HG02885 (cell line): ENCODE measurements around the gene TTLL10.
A peak's percentile ranks its signal among the peaks of the same experiment; 100 is the strongest.
"Not testable (repeated sequence)": the region's sequence is repeated elsewhere in the genome, so short reads cannot be mapped to it uniquely, and the experiment has no call there.

Experiments
- ATAC-seq: cut with Tn5 transposase; IDR thresholded peaks from one replicate; pipeline ENCODE4 v1.9.1; 2021; ENCODE audit warnings: mild to moderate bottlenecking; ENCODE audit not compliant: unreplicated experiment, poor library complexity

Gene TTLL10

DNA sequence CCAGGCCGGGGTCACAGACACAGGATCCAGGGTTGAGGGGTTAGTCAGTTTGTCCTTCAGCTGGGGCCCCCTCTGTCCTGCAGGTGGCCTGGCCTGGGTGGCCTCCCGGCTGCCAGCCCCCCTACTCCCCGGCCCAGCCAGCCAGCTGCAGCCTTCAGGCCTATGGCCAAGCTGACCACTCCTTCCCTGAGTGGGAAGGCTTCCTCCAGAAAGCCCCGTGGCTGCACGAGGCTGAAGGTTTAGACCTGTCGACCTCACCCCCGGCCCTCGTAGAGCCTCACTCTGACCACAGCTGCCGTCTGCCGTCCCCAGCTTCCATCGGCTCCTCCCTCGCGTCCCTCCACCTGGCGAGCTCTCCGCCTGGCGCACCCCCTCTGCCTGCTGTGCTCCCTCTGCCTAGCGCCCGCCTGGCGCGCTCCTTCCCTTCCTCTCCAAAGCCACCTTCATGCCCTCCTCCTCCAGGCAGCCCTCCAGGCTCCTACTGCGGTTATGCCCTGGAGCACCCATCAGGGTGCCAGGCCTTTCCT lies 9.6 kb downstream of the TTLL10 start:
- ATAC-seq, result no peak

DNA sequence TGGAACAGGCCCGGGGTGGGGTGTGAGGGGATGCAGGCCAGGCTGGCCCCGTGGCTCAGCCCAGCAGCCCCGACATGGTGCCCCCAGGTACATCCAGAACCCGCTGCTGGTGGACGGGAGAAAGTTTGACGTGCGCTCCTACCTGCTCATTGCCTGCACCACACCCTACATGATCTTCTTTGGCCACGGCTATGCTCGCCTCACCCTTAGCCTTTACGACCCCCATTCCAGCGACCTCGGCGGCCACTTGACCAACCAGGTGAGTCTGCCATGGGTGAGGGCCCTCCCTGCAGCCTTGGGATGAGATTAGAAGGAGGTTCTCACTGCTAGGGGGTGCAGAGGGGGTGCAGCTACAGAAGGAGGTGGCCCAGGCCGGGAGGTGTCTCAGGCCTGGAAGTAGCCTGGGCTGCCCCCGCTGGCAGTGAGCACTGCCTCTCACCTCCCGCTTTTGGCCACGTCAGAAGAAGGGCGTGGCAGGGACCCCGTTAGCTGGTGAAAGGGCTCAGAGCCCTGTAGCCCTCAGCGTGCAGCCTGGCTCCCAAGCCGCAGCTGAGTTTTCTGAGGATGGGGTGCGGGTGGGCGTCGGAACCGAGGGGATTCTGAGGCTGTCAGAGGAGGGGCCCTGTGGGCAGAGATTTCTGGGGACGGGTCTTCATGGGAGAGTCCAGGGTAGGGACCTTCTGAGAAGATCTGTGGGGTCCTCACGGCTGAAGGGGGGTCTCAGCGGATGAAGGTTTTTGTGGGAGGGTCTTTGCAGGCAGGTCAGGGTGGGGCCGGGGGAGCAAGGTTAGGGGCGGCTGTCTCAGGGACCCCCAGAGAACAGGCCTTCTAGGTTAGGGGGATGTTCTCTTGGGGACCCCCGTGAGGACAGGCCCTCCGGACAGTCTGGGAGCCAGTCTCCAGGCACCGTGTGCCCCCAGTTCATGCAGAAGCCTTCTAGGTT lies 10.4 kb downstream of the TTLL10 start:
- ATAC-seq, result no peak

DNA sequence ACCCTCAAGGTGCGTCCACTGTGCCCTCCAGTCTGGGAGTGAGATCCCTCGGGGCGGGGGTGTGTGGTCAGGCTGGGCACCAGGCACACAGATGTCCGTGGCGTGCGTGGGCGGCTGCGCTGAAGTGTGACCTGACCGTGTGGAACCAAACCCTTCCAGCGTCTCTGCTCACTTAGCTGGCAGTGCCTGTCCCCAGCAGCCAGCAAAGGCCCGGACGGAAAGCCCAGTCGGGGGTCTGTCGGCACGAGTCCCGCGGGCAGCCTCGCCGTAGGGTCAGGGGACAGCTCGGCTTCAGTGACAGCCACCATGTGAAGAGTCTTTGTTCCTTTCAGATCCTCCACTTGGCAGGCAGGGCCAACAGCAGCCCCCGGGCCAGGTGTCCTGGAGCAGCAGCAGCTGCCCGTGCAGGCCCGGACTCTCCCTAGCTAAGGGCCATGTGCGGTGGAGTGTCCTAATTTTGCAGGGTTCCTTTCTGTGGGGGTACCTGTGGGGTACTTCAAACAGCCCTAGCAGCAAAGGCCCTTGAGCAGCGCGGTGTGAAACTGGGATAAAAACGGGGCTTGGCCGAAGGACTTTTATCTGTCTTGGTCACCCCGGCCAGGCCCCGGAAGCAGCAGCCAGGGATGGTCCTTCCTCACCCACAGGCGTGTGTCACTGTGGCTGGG lies 11.6 kb downstream of the TTLL10 start:
- ATAC-seq, result no peak

DNA sequence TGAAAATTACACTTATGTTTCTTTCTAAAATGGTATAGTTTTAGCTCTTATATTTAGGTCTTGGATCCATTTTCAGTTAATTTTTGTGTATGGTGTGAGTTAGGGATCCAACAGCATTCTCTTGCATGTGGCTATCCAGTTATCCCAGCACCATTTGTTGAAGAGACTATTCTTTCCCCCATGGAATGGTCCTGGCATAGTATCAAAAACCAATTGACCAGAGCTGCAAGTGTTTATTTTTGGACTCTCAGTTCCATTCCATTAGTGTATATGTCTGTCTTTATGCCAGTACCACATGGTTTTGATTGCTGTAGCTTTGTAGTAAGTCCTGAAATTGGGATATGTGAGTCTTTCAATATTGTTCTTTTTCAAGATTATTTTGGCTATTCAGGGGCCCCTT lies 14.3 kb downstream of the TTLL10 start:
- ATAC-seq, result no peak

DNA sequence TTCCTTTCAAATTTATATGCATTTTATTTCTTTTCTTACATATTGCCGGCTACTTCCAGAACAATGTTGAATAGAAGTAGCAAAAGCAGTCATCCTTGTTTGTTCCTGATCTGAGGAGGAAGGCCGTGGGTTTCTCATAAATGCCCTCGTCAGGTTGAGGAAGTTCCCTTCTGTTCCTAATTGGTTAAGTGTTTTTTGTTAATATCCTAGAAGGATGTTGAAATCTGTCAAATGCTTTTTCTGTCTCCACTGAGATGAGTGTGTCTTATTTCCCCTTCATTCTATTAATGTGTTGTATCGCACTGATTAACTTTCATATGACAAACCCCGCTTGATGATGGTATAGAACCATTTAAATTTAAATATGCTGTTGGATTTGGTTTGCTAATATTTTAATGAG lies 15.4 kb downstream of the TTLL10 start:
- no peak for ATAC-seq

DNA sequence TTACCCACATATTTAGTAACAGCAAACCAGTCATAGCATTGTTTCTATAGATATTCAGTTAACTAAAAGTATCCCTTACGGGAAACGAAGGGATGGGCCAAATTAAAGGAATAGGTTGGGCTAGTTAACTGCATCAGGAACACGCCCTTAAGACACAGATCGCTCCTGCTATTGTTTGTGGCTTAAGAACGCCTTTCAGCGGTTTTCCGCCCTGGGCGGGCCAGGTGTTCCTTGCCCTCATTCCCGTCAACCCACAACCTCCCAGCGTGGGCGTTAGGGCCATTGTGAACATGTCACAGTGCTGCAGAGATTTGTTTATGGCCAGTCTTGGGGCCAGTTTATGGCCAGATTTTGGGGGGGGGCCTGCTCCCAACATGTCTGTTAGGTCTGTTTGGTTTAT lies 18.1 kb downstream of the TTLL10 start:
- no peak for ATAC-seq

DNA sequence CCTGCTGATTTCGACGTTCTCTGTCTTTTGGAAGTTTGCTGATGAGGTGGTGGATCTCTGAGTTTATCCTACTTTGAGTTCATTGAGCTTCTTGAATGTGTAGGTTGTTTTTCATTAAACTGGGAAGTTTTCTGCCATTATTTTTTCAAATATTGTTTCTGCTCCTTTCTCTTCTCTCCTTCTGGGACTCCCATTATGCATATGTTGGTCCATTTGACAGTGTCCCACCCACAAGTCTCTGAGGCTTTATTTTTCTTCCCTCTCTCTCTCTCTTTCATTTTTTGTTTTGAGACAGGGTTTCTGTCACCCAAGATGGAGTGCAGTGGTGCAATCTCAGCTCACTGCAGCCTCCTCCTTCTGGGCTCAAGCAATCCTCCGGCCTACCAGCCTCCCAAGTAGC lies 21.0 kb downstream of the TTLL10 start:
- no peak for ATAC-seq

DNA sequence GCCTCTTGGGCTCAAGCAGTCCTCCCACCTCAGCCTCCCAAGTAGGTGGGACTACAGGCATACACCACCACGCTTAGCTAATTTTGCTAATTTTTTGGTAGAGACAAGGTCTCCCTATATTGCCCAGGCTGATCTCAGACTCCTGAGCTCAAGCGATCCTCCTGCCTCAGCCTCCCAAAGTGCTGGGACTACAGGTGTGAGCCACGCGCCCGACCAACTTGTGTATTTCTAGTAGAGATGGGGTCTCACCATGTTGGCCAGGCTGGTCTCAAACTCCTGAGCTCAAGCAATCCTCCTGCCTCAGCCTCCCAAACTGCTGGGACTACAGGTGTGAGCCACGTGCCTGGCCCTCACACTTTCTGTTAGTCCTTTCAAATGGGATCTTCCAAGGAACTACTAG lies 22.0 kb downstream of the TTLL10 start:
- ATAC-seq, result not testable (repeated sequence)

DNA sequence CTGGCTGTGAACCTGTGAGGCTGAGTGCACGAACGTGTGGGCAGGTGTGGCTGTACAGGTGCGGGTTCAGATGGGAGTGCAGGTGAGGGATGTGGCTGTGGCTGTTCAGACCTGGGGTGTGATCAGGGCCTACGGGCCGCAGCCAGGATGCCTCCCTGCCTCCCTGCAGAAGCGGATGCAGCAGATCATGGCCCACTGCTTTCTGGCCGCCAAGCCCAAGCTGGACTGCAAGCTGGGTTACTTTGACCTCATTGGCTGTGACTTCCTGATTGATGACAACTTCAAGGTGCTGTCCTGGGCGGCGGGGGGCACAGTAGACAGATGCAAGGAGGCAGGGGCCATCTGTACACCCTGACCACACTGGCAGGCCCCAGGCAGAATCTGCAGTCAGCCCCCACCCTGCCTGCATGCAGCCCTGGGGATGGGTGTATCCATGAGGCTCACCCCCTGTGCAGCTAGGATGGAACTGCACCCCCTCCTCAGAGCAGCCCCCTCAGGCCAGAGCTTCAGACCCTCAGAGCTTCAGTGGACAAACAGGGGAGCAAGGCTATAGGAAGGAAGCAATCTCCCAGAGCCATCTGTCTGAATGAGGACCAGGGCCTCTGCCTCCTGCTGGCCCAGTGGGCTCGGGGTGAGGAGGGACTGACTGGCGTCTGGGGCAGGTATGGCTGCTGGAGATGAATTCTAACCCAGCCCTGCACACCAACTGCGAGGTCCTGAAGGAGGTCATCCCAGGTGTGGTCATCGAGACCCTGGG lies 22.9 kb downstream of the TTLL10 start:
- no peak for ATAC-seq

DNA sequence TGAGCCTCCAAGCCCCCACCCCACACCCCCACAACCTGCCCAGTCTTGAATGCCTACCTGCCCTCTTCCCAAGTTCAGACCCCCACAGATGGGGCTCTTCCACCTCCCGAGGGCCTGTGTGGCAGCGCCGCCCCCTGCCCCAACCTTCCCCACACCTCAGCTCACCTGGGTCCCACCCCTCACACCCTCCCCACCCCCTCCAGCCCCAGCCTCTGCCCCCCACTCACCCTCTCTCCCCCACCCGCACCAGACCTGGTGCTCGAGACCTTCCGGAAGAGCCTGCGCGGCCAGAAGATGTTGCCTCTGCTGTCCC lies 23.5 kb downstream of the TTLL10 start:
- ATAC-seq, result no peak

DNA sequence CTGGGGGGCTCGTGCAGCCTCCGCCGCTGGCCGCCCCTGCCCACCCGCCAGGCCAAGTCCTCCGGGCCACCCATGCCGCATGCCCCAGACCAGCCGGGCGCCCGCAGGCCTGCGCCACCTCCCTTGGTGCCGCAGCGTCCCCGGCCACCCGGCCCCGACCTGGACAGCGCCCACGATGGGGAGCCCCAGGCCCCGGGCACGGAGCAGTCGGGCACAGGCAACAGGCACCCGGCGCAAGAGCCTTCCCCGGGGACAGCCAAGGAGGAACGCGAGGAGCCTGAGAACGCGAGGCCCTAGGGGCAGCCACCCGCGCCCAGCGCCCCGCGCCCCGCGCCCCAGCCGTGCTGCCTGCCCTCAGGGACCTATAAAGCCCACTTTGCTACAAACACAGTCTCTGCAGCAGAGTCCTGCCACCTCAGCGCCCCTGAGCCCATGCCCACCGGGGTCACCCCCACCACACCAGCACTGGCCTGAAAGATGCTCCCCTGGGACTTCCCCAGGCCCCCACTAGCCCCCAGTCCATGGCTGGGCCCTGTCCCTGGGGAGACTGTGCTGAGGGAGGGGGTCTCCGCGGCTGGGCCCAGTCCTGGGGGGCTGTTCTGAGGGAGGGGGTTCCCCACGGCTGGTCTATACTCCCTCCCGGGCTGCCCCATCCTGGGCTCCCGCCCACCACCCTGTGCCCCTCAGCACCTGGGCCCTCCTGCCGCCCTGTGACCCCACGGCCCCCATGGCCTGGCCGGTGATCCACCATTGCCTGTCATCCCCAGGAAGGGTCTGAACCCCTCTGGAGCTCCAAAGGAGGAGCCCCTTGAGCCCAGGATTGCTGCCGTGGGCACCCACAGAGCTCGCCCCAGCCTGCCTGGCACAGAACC lies 24.1 kb downstream of the TTLL10 start:
- ATAC-seq, result no peak

DNA sequence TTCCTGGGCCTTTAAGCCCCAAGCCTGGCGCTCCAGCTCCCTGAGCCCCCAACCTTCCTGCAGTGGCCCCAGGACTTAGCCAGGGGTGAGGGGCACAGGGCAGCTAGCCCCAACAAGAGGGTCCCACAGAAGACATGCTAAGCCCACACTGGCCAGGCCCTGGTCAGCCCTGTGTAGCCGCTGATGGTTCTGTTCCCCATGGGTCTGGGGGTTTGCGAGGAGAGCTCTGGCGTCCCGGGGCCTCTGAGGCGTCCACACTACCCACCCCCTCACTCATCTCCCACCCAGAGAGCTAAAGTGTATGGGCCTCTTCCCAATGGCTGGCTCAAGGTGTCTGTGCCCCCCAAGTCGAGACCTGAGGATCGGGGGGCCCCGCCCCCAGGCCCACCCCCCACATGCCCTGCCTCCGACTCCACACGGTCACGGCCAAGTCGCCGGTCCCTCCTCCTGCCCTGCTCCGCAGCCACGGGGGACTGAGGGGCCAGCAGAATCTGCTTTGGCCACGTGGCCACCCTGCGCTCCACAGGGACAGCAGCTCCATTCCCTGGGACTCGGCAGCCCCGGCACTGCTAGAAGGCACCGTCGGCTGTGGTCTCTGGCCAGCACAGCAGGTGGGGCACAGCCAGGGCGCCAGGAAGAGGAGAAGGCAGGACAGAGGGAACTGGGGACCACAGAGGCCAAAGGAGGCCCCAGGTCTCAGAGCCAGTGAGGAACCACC lies 24.9 kb downstream of the TTLL10 start:
- no peak for ATAC-seq

DNA sequence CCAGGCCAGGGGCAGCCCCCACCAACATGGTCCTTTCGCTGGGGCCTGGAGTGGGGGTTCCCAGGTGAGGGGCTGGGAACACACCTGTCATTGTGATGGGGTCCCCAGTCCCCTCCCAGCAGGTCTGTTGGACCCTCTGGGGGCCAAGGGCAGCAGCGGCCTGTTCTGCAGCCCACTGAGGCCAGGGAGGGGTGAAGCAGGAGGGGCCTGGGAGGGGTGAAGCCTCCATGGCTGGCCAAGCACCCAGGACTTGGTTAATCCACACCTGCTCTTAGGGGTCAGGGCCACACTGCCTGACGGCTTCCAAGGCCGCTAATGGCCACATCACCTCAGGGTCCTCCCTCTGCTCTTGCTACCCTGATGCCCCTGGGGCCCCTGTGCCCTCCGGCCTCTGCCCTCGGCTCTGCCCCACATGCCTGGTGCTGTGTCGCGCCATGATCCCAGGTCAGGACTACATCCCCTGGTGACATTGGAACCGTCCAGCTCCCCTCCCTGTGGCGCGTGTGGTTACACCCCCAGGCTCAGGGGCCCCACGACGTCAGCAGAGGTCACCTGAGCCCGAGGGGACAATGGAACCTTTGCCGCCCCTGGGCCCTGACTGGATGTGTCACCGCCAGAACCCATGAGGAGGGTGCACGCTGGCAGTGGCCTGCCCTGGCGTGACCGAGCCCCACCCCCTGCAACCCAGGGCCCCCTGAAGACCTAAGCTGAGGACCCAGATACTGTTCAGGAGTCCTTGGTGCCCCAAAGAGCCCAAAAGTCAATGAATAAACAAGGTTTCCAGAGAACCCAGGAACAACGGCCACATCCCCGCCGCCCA lies 25.7 kb downstream of the TTLL10 start:
- no peak for ATAC-seq

DNA sequence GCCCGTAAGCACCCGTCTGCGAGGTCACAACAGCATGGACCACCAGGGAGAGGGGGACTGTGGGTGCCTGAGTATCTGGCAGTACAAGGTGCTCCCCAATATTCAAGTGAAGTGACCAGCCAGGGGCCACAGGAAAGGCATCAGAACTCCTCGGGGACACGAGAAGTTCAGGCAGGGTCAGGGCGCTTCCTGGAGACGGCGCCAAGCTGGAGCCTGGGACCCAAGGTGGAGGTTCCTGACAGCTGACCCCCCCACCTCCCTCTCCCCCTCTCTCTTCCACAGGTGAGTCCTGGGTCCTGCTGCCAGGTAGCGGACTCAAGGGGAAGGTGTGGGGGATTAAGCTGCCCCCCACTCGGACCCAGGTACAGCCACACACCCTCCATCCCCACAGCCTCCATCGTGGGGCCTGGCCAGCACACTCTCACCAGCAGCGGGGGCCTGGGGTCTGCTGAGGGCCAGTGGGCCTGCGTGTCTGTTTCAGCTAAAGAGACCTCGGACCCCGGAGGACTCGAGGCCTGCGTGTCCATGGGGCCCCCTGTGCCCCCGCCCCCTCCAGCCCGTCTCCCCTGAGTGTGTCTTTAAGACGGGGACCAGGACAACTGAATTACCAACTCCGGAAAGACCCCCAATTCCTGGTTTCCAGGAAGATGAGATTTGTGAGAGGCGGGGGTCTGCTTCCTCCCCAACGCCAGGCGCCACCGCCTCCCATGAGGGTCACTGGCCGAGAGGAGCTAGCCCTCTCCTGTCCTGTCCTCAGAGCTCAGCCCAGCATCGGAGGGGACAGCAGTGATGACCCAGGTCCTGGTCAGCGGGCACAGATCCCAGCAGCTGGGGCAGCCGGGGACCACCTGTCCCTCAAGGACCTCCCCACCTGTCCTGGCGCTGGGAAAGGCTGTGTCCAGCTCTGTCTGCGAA lies 26.5 kb downstream of the TTLL10 start:
- ATAC-seq, result no peak

DNA sequence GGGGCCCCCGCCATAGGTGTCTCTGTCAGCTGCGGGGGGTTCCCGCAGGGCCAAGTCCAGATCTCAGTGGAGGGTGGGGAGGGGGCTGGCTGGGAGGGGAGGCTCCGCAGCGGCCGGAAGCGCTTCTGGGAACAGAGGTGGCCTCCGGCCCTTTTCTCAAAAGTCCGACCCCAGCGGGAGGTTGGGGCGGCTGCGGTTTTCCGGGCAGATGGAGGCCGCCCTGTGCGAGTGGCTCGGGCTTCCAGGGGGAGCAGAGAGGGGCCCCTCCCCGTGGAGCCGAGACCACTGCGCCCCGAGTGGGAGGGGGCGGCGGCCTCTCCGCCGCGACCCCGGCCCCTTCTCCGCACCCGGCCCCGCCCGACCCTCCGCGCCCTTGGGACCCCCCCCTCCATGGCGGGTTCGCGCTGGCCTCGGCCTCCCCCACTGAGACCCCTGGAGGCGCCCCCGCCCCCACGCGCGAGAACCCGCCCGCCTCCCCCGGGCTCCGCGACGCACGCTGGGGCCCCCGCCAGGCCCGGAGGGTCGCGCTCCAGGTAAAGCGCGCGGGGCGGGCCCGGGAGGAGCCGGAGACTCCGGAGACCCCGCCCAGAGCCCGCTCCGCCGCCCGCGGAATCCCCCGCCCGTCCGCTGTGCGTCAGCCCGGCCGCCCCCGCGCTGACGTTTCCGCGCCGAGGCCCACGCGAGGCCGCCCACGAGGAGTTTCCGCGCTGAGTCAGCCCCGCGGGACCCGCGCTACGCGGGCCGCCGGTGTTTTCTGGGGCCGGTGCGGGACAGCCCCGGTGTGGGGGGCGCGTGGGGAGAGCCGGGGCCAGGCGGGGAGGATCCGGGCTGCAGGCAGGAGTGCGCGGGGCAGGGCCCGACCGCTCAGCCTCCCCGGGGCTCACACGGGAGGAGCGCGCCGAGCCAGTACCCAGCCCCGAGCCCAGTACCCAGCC lies 27.5 kb downstream of the TTLL10 start:
- ATAC-seq, result peak; percentile 67

DNA sequence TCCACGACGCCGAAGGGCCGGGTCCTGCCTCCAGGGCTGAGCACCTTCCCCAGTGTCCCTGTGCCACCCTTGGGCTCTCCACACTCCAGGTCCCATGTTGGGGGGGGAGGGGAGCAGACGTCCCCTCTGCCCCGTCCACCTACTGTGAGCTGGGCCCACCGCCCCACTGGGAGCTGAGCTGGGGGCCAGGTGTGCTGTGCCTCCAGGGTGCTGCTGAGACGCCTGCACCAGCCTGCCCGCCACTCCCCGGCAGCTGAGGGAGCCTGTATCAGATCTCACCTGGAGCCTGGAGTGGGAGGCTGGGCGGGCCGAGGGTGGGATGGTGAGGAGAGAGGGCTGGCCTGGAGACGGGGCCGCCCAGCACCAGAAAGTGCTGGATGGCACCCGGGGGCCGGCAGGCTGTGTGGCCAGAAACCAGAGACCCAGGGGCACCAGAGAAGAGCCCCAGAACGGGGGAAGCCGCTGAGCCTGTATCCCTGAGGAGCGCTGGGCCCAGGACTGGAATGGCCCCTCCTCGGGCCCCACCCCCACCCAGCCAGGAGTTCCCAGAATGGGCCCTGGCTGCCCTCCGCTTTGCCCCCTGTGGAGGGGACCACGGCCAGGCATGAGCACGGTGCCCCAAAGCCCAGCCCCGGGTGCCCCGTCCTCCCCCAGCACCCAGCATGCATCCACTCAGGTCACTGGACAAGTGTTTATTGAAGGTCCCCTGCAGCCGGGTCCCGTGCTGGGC lies 29.3 kb downstream of the TTLL10 start:
- ATAC-seq, result no peak
